Measurements from ENCODE around the gene PIH1D2.
A peak's percentile ranks its signal among the peaks of the same experiment; 100 is the strongest.
"Not testable (repeated sequence)": the region's sequence is repeated elsewhere in the genome, so short reads cannot be mapped to it uniquely, and the experiment has no call there.

PIH1D2 gene

DNA sequence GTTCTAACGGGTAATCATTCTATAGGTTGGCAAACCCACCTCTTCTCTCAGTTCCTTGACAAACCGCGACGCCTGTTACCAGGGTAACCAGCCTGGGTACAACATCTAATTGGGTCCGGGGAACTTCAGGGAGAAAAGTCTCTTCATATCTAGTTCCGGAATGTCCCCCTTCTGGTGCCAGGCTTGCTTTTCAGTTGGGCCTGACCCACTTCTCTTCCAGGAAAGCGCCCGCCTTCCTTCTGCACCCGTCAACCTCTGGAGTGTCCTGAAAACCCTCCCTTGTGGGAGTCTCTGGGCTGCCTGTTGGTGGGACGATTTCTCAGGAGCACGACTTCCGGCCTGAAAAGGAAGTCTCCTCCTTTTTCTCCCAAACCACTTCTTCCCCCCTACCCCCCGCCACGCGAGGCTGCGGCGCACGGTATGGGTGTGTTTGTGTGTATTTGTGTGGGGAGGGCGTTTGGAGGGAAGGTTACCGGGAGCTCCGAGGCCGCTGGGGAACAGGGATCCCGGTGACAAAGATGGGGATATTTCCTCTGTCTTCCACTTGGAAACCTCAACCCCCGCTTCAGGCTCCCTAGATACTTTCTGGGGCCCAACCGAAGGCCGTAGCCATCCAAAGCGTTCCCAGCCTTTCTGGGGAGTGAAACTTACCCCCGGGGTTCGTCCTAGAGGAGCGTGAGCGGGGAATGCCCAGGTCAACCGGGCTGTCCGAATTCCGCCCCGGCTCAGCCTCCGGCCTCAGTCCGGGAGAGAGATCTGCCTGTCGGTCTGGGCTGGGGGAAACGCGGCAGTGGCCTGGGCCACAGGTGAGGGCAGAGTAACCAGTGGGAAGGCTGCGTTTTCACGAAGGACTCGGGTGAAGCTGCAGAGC lies at the start of gene PIH1D2, which contains the start of gene NKAPD1:
Gene PIH1D2 (minus strand): TSS at position 77 of the 871 bp plus-strand sequence. CDS start 843 bp downstream, outside the sequence.
Gene NKAPD1 (plus strand): TSS at position 359 of the 871 bp plus-strand sequence. CDS start 1,276 bp downstream, outside the sequence.
- peak; percentile 67 for DNase-seq

- DNase-seq = no peak
Measured at GRCh38 chr11:112123129-112123528, 49.3 kb upstream of the PIH1D2 start.

GRCh38 chr11:112121981-112122615 lies 48.3 kb upstream of the PIH1D2 start:
- no peak for DNase-seq

GRCh38 chr11:112118176-112118575 lies 44.4 kb upstream of the PIH1D2 start:
- peak; percentile 49 for DNase-seq

DNA sequence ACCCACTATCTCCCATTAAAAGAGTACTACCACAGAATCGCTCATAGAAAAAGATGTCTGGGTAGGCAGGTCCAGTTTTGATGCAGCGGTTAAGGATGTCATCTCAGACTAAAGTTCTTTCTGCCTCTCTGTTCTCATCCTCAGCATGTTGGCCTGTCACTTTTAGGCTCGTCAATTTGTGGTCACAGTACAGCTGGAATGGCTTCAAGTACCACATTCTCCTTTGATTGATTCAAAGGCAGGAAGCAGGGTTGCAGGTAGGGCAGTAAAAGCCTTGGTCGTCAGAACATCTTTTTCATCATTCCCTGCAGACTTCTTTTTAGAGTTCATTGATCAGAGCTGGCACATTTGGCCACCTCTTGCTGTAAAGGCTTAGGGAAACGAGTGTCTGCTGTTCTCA lies 41.6 kb upstream of the PIH1D2 start:
- no peak for DNase-seq

DNA sequence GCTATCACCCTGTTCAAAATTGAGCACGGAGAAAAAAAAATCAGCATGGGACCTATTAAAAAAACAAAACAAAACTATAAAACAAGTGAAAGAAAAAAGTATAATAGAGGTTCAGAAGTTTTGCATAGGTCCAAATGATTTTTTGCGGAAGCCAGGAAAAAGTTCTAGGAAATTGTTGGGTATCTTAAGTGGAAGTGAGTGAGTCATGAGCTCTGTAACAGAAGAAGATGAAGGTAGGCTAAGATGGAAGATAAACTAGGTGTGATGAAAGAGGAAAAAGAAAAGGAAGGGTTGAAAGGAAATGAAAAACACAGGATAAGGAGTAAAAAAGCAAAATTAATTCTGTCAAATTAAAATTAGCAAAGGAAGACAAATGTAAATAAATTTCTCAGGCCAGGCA lies 40.6 kb upstream of the PIH1D2 start:
- no peak for DNase-seq

DNA sequence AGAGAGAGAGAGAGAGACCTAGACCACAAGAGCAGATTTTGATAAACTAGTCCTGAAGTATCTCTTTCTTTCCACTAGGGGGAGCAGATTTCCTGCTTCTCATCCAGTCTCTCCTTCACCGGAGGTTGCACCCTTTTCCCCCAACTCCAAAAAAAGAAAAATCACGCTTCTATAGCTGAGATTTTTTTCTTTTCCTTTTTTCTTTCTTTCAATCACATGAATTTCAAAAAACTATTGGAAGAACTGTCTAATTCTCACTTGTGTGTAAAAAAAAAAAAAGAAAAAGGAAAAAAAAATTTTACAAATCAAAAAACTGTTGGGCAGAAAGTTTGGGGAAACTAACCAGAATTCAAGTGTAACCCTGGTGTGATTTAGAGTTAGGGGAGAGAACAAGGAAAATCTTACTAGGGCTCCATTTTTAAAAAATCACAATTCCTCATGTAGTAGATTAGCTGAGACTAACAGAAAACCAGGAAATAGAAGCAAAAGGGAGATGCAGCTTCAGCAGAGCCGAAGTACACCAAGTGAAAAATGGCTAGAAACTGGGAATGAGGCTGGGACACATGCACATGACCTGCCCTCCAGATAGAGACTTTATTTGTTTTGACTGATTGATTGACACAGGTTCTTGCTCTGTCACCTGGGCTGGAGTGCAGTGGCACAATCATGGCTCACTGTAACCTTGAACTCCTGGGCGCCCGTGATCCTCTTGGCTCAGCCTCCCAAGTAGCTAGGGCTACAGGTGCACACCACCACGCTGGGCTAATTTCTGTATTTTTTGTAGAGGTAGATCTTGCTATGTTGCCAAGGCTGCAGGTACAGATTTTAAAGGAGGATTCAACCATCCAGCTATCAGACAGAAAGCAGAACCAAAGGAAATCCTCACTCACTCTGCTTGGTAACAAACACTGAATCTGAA lies 40.0 kb upstream of the PIH1D2 start:
- DNase-seq = no peak

- DNase-seq = no peak
Measured at GRCh38 chr11:112106070-112106469, 32.3 kb upstream of the PIH1D2 start.

DNA sequence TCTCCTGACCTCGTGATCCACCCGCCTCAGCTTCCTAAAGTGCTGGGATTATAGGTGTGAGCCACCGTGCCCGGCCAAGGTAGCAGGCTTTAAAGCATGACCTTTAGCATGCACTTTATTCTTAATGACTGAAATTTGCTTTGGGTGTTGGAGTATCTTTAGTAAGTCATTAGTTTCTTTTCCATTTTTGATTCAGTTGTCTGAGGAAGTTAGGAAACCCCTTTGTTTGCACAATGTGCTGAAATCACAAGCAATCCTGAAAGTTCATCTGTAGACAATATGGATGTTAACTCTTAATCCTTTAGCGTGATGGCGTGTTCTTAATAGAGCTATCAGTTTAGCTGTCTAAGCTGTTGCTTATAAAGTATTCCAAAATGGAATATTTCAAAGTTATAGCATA lies 29.6 kb upstream of the PIH1D2 start:
- DNase-seq = no peak

DNA sequence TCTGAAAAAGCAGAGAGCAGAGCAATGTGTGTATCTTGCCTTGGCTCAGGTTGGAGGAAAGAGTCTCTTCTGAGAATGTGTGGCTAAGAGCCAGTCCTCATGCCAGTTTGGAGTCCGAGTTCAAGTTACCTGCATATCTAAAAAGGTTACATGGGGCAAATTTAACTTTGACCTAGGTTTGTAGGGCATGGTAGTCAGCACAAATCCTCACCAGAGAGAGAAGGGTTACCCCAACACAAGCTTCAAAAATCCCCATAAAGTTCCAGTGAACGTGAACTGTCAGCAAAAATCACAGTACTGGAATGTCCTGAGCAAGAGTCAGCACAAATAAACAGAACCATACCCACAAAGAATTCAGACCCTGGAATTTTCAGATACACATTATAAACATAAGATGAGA lies 26.6 kb upstream of the PIH1D2 start:
- DNase-seq = no peak

DNA sequence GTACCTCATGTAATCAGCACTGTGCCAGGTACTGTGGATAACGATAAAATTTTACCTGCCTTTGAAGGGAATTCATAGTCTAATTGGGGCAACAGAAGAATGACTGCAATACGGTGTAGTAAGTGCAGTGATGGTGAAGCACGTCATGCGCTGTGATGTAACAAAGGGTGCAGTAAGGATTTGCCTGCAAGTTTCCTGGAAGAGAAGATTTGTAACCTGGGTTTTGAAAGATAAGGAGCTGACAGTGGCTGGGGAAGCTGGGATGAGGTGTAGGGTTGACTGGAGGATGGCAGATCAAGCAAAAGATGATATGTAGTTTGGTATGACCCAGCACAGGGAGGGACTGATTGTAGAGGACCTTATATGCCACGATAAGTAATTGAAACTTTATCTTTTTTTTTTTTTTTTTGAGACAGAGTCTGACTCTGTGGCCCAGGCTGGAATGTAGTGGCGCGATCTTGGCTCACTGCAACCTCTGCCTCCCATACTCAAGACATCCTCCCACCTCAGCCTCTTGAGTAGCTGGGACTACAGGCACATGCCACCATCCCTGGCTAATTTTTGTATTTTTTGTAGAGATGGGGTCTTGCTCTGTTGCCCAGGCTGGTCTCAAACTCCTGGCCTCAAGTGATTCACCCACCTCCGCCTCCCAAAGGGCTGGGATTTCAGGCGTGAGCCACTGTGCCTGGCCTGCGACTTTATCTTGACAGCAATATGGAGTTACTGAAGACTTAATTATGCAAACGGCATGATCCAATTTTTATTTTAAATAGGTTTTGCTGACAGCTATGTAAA lies 24.1 kb upstream of the PIH1D2 start:
- DNase-seq = no peak

DNA sequence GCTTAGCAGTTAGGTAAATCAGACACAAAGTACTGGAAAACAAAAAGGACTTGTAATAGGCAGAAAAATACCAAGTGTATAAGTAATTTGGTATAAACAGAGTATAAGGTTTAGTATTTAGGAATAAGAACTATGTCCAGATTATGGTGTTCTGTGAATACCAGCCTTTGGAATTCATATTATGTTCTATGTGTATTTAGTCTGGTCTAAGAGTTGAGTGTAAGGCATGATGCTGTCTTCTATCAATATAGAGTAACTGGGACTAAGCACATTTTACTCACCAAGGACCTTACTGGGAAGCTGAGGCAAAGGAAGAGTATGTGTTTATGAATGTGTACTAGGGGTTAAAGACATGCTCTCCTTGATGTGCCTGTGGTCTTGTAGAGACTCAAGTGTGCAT lies 22.4 kb upstream of the PIH1D2 start:
- no peak for DNase-seq

GRCh38 chr11:112095302-112095701 lies 21.5 kb upstream of the PIH1D2 start:
- DNase-seq = not testable (repeated sequence)

DNA sequence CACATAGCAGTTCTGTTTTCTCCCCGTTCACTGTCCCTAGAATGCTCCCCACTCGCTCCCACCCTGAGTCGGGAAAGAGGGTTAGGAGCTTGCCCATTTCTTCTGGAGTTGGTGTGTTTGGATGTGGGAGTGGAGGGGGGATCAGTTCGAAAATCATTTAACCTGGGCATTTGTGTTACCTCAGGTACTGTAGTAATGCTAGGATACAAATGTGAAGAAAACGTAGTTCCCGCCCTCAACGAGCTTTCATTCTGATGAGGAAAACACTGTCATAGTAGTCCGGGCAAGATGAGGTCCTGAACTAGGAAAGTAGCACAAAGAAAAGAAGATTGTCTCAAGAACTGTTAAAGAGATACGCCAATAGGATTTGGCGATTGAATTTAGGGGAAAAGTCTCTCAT lies 13.4 kb upstream of the PIH1D2 start:
- DNase-seq = peak; percentile 13

DNA sequence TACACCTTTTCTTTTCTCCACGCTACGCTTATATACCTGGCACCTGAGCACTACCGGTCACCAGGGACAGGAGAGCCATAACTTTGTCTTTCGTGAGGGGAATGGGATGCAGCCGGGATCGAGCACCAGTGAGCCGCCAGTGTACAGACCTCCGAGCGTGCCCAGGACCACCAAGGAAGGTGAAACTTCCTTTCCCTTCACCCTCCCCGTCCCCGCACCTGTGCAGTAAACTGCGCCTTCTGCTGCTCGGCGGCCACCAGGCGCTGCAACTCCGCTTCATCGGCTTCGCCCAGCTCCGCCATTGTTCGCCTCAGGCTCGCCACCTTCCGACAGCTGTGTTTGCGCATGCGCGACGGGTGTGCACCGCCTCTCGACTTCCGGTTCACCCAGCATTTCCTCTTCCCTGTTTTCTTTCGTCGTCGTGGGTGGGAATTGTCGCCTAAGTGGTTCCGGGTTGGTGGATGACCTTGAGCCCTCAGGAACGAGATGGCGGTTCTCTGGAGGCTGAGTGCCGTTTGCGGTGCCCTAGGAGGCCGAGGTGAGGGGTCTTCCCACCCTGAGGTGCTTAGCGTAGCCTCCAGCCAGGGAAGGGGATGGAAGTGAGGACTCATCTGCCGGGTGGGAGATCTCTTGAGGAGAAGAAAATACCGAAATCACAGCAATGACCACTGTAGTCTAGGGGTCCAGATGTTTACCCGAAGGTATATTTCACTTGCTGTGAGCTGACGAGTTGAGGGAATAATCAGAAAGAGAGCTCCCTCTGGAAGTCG lies 12.8 kb upstream of the PIH1D2 start, which contains the start of the genes SDHD and TIMM8B:
Gene SDHD (plus strand): TSS at position 452 of the 770 bp plus-strand sequence. CDS start 35 bp downstream, at position 487.
Gene TIMM8B (minus strand): TSS at position 335 of the 770 bp plus-strand sequence. CDS start 33 bp downstream, at position 302.
- peak; percentile 94 for DNase-seq

- no peak for DNase-seq
Measured at GRCh38 chr11:112085822-112086421, 12.1 kb upstream of the PIH1D2 start.

- no peak for DNase-seq
Measured at GRCh38 chr11:112082729-112083128, 8.9 kb upstream of the PIH1D2 start.

DNA sequence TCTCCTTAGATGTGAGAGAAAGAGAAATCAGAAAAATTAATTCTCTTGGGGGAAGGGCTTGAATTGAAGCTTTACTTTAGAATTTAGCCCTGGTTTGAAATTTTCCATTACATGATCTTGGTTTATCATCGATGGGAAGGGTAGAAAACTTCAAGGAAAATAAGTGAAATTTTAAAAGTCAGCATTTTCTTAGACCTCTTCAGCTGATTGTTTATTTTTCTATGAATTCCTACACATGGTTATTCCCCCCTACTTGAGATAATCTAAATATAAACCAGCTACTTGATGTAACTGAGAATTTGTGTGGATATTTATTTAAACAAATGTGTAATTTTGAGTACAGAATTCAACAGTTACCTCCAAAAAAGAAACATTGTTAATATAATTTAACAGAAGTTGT lies 10.9 kb downstream of the PIH1D2 start:
- no peak for DNase-seq

- no peak for DNase-seq
Measured at GRCh38 chr11:112058103-112058502, 15.7 kb downstream of the PIH1D2 start.

GRCh38 chr11:112057170-112057569 lies 16.6 kb downstream of the PIH1D2 start:
- no peak for DNase-seq

DNA sequence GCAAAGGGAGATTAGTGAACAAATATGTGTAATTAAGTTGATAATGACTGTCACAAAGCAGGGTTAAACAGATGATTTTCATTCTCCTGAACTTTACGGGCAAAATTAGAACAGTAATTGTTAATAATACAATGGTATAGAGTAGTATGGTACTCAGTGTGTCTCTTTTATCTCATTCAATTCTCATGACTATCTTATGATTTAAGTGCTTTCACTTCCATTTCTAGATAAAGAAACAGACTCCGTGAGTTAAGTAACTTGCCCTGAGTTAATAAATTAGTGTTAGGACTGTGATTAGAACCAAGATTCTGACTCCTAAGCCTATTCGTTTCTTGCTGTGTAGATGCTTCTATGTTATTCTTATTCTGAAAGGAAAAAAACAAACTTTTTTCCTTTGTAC lies 22.0 kb downstream of the PIH1D2 start:
- DNase-seq = no peak

All from NK-92 treated with Interleukin-12 subunit alpha and Interleukin-12 subunit beta, amount 100 ng/mL, for 24 hours (cell line).